Lower lobe of right lung (tissue), 2 donors: ENCODE measurements around the gene SYNM. TPM values are rescaled to one million over a fixed set of nuclear protein-coding genes. Genes with fewer than 3 reads are reported as not detected.
"Not testable (repeated sequence)": the region's sequence is repeated elsewhere in the genome, so short reads cannot be mapped to it uniquely, and the experiment has no call there.

Experiments used
- ATAC-seq, 2 donors: fragments of 200-7000 bp; cut with Tn5 transposase; one replicate each; pipeline ENCODE4 v1.9.1; 2020 to 2022; ENCODE audit warnings: mild to moderate bottlenecking in 2 of 2, moderate library complexity in 2 of 2
- DNase-seq: peaks from one replicate; pipeline ENCODE4 v3.0.0-alpha.2; 2020
- H3K27ac ChIP-seq: fragments of 200-600 bp; one replicate; pipeline ENCODE4 v1.8.0; 2022
- H3K27me3 ChIP-seq: fragments of 200-600 bp; one replicate; pipeline ENCODE4 v1.8.0; 2022; ENCODE audit warnings: low read depth
- H3K36me3 ChIP-seq: fragments of 200-600 bp; one replicate; pipeline ENCODE4 v1.8.0; 2022; ENCODE audit warnings: mild to moderate bottlenecking
- H3K4me1 ChIP-seq: fragments of 200-600 bp; one replicate; pipeline ENCODE4 v1.8.0; 2022
- H3K4me3 ChIP-seq: fragments of 200-600 bp; one replicate; pipeline ENCODE4 v1.8.0; 2022; ENCODE audit warnings: mild to moderate bottlenecking
- H3K9me3 ChIP-seq: fragments of 200-600 bp; one replicate; pipeline ENCODE4 v1.8.0; 2022
- CTCF ChIP-seq: fragments of 200-600 bp; IDR thresholded peaks from one replicate; pipeline ENCODE4 v1.8.0; 2022; ENCODE audit warnings: antibody characterized with exemption, mild to moderate bottlenecking
- intact Hi-C: fragments of 100-400 bp; cut with DNase I; formaldehyde crosslinking; loops from one replicate; pipeline ENCODE4 v1.11.0; 2022
- total RNA-seq: library from RNA; stranded (reverse); fragmentation: NEBNext Ultra II Directional; extraction: Animal tissue kit (Norgen Biotek cat#: 25700); gene quantifications from one replicate; pipeline ENCODE4 v1.2.1, GENCODE V29; 2021
- donor health status: DM: no; HTN: yes; CAD: no; lungs with severe emphysema.

The SYNM gene
- total RNA-seq, 1 donor from 2014 or later: 26.8 TPM

- no peak for DNase-seq
- ATAC-seq: peak; percentile 12 to 43
- Histone ChIP-seq H3K4me3 (peak overlapping the region; percentile 43), H3K9me3 (no peaks in the 10 kb centered on the region), H3K27ac (no peak overlapping the region), H3K27me3 (peaks cover 18% of the 10 kb centered on the region), H3K4me1 (peaks cover 8% of the 10 kb centered on the region), H3K36me3 (no peaks in the 10 kb centered on the region)
- intact Hi-C loops: no loop called here
- no peak for TF ChIP-seq CTCF
Observed at GRCh38 chr15:99058421-99058870, 46.4 kb upstream of the SYNM start.

GRCh38 chr15:99059010-99059981 lies 45.6 kb upstream of the SYNM start:
- H3K27me3 ChIP-seq: peaks cover 18% of the 10 kb centered on the region
- H3K9me3 ChIP-seq: no peaks in the 10 kb centered on the region
- peak overlapping the region; percentile 60 for H3K27ac ChIP-seq
- peak; percentile 76 for DNase-seq
- TF ChIP-seq CTCF: peak; percentile 78
- H3K4me1 ChIP-seq: peaks cover 8% of the 10 kb centered on the region
- intact Hi-C loops: no loop called here
- H3K36me3 ChIP-seq: no peaks in the 10 kb centered on the region
- peak; percentile 93 to 94 for ATAC-seq
- peak overlapping the region; percentile 57 for H3K4me3 ChIP-seq

GRCh38 chr15:99060186-99060585 lies 44.7 kb upstream of the SYNM start:
- H3K4me3 ChIP-seq, intact Hi-C loops, H3K4me1 ChIP-seq, H3K27ac ChIP-seq, DNase-seq, H3K36me3 ChIP-seq, H3K9me3 ChIP-seq, ATAC-seq: not testable (repeated sequence)
- H3K27me3 ChIP-seq: peaks cover 18% of the 10 kb centered on the region

GRCh38 chr15:99062226-99062625 lies 42.7 kb upstream of the SYNM start:
- no peaks in the 10 kb centered on the region for H3K9me3 ChIP-seq
- peaks cover 8% of the 10 kb centered on the region for H3K4me1 ChIP-seq
- no peak overlapping the region for H3K4me3 ChIP-seq
- DNase-seq (no peak), ATAC-seq (no peak)
- H3K36me3 ChIP-seq: no peaks in the 10 kb centered on the region
- TF ChIP-seq CTCF: no peak
- no peak overlapping the region for H3K27ac ChIP-seq
- H3K27me3 ChIP-seq: peaks cover 18% of the 10 kb centered on the region
- intact Hi-C loops: no loop called here

GRCh38 chr15:99068186-99068585 lies 36.7 kb upstream of the SYNM start:
- H3K27me3 ChIP-seq: no peaks in the 10 kb centered on the region
- DNase-seq (no peak), ATAC-seq (no peak)
- no peak for TF ChIP-seq CTCF
- H3K27ac ChIP-seq: no peak overlapping the region
- H3K36me3 ChIP-seq: no peaks in the 10 kb centered on the region
- H3K4me3 ChIP-seq: no peak overlapping the region
- H3K4me1 ChIP-seq: no peaks in the 10 kb centered on the region
- no peaks in the 10 kb centered on the region for H3K9me3 ChIP-seq
- intact Hi-C loops: no loop called here

- H3K4me1 ChIP-seq: no peaks in the 10 kb centered on the region
- intact Hi-C loops: no loop called here
- no peak overlapping the region for H3K4me3 ChIP-seq
- DNase-seq: no peak
- H3K27me3 ChIP-seq: no peaks in the 10 kb centered on the region
- H3K27ac ChIP-seq: no peak overlapping the region
- H3K36me3 ChIP-seq: no peaks in the 10 kb centered on the region
- no peak for TF ChIP-seq CTCF
- ATAC-seq: no peak
- no peaks in the 10 kb centered on the region for H3K9me3 ChIP-seq
Observed at GRCh38 chr15:99070208-99070607, 34.7 kb upstream of the SYNM start.
